Caco-2 (cell line): ENCODE results near the gene RPS6KA2. TPM values are rescaled to one million over a fixed set of nuclear protein-coding genes. Genes with fewer than 3 reads are reported as not detected.
A peak's percentile ranks its signal among the peaks of the same experiment; 100 is the strongest.

ENCODE experiments used
- BruUV-seq: library from RNA; stranded (reverse); fragments of 400-500 nt; replicated peaks from 2 replicates; lab custom pipeline; 2021; lab: Mats Ljungman, UMichigan
- CTCF ChIA-PET: fragments of 300-600 bp; sonication (Branson Sonifier 250); formaldehyde crosslinking; loops from one replicate; lab custom pipeline; 2022; ENCODE audit warnings: antibody characterized with exemption; lab: Charles Lee
- POLR2A ChIA-PET: fragments of 300-600 bp; sonication (Branson Sonifier 250); formaldehyde crosslinking; loops from one replicate; lab custom pipeline; 2022; ENCODE audit warnings: antibody characterized with exemption; lab: Charles Lee
- DNase-seq, 2 experiments: peaks; one replicate each; pipeline versions ENCODE4 v3.0.0 to v3.0.0-alpha.2; 2020 to 2022
- H3K27me3 ChIP-seq: replicated peaks from 2 replicates; pipeline ENCODE4 v1.6.0; 2011; ENCODE audit warnings: low read length; ENCODE audit not compliant: control insufficient read depth, insufficient read depth
- H3K36me3 ChIP-seq: 2 replicates; pipeline ENCODE4 v1.5.1; 2011; ENCODE audit warnings: low read length; ENCODE audit not compliant: control insufficient read depth, insufficient read depth
- H3K4me1 ChIP-seq: fragments of 250-450 bp; sonication (Bioruptor Pico); 2 replicates; pipeline ENCODE4 v1.5.1; 2020; ENCODE audit warnings: mild to moderate bottlenecking
- H3K4me3 ChIP-seq: 2 replicates; pipeline ENCODE4 v1.5.1; 2011; ENCODE audit warnings: low read depth, mild to moderate bottlenecking, control low read depth, low read length
- H3K9me3 ChIP-seq: fragments of 250-450 bp; sonication (Bioruptor Pico); 2 replicates; pipeline ENCODE4 v1.5.1; 2020; ENCODE audit warnings: mild to moderate bottlenecking, moderate library complexity
- H3K27ac Mint-ChIP-seq: one replicate; pipeline ENCODE4 v1.8.0; 2022; ENCODE audit warnings: mixed read lengths; ENCODE audit not compliant: unreplicated experiment
- H3K27me3 Mint-ChIP-seq: one replicate; pipeline ENCODE4 v1.8.0; 2022; ENCODE audit warnings: mixed read lengths; ENCODE audit not compliant: insufficient read depth, unreplicated experiment
- H3K36me3 Mint-ChIP-seq: one replicate; pipeline ENCODE4 v1.8.0; 2022; ENCODE audit warnings: mild to moderate bottlenecking, mixed read lengths; ENCODE audit not compliant: insufficient read depth, unreplicated experiment
- H3K4me1 Mint-ChIP-seq: one replicate; pipeline ENCODE4 v1.8.0; 2022; ENCODE audit warnings: low read depth, mixed read lengths; ENCODE audit not compliant: unreplicated experiment
- H3K4me3 Mint-ChIP-seq: one replicate; pipeline ENCODE4 v1.8.0; 2022; ENCODE audit warnings: mild to moderate bottlenecking, moderate library complexity, mixed read lengths; ENCODE audit not compliant: unreplicated experiment
- H3K9me3 Mint-ChIP-seq: one replicate; pipeline ENCODE4 v1.8.0; 2022; ENCODE audit warnings: mixed read lengths; ENCODE audit not compliant: unreplicated experiment
- CTCF ChIP-seq, 2 experiments: fragments of 200-600 bp in 1 of 2; IDR thresholded peaks; 1 replicate in 1 of 2; 2 replicates in 1 of 2; pipeline versions ENCODE4 v1.5.1 to v1.8.0; 2011 to 2022; ENCODE audit warnings: antibody characterized with exemption in 1 of 2, control low read depth in 1 of 2, inconsistent platforms in 1 of 2, low read depth in 1 of 2, low read length in 1 of 2, mild to moderate bottlenecking in 1 of 2, moderate library complexity in 1 of 2; ENCODE audit not compliant: insufficient read depth in 1 of 2, severe bottlenecking in 1 of 2, unreplicated experiment in 1 of 2
- intact Hi-C: fragments of 100-400 bp; cut with micrococcal nuclease; formaldehyde crosslinking; loops from one replicate; pipeline ENCODE4 v1.10.0; 2022; ENCODE audit not compliant: unreplicated experiment
- total RNA-seq: library from RNA; stranded (reverse); gene quantifications from 2 replicates; pipeline ENCODE4 v1.2.3, GENCODE V29; 2022

Gene RPS6KA2
- total RNA-seq, 1 experiment from 2014 or later = 5.6 TPM

DNA sequence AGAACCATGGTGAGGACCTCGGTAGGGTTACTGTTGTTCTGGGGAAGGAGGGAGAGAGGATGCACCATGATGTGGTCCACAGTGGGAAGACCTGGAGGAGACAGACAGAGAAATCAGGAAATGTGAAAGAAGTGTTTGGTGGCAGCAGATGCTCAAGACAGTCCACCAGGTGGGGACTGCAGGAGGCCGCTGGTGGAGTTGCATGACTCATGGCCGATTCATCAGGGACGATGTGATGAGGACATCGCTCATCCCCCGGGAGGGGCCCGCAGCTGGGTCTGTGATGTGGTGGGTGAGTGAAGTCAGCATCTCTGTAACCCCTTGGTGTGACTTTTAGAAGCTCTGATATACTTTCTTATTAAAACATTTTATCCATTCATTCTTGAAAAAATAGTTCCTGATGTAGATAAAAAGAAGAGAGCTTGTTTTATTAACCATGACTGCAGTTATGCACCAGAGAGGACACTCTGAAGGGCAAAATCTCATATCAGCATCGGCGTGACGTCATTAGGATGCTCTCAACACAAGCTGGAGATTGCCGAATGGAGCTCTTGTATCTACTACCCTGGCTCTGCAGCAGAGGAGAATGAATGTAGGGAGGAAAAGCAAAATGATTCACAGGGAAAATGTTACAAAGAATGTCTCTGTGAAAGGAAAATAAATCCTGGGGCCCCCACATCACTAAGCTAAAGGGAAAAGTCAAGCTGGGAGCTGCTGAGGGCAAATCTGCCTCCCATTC is 111.8 kb downstream of the RPS6KA2 start:
- no TSS peak for BruUV-seq
- H3K27me3 ChIP-seq = no peaks in the 10 kb centered on the region
- H3K4me3 ChIP-seq = no peak overlapping the region
- ChIA-PET CTCF (no interaction called here), POLR2A (no interaction called here)
- Mint-ChIP-seq H3K4me3 (no peak overlapping the region), H3K27me3 (peaks cover 1% of the 10 kb centered on the region), H3K9me3 (no peaks in the 10 kb centered on the region), H3K4me1 (no peaks in the 10 kb centered on the region), H3K36me3 (no peaks in the 10 kb centered on the region), H3K27ac (no peak overlapping the region)
- no peaks in the 10 kb centered on the region; the same call in 1 of the 2 replicates for H3K9me3 ChIP-seq
- TF ChIP-seq CTCF (IDR thresholded peaks at IDR 0.05; ENCODE audit: insufficient read depth in 1 of 2, low read depth in 1 of 2, low read length in 1 of 2, severe bottlenecking in 1 of 2, unreplicated experiment in 1 of 2) = no peak
- H3K4me1 ChIP-seq = no peaks in the 10 kb centered on the region
- intact Hi-C loops = no loop called here
- DNase-seq = no peak
- no peaks in the 10 kb centered on the region for H3K36me3 ChIP-seq

DNA sequence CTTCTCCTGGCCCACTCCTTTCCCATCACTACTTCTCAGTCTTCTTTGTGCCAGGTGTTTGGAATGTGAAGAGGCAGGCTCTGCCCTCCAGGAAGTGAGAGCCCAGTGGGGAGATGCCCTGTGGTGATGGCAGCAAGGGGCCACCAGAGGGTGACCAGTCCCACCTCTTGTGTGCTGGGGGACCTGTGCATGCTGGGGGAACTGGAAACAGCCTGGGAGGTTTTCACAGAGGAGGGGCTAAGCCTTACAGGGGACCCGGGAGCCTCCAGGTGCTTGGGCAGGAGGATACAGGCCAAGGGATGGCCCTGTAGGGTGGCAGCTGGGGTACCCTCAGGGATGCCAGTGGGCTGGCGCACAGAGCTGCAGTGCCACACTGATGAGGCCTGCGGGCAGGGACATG is 112.9 kb downstream of the RPS6KA2 start:
- Mint-ChIP-seq H3K27ac (no peak overlapping the region), H3K36me3 (no peaks in the 10 kb centered on the region)
- POLR2A ChIA-PET = no interaction called here

DNA sequence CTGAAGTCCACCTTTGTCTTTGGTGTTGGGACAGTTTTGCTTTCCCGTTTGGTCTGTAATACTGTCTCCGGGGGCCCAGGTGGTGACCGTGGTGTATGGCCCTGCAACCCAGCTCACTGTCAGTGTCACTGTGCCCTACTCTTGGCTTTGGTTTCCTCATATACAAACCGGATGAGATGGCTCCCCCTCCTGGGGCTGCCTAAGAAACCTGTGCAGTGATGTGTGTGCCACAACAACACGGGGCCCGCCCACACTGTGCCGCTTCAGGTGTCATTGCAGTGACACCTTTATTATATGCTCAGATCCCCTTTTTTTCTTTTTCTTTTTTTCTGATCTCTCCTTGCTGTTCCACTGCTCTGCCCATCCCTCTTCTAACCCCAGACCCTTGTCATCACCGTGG is 114.5 kb downstream of the RPS6KA2 start:
- POLR2A ChIA-PET = no interaction called here
- H3K36me3 ChIP-seq = no peaks in the 10 kb centered on the region
- no peaks in the 10 kb centered on the region for H3K9me3 ChIP-seq
- DNase-seq = peak in 1 of 2 experiments; percentile 15
- no peak overlapping the region for H3K4me3 Mint-ChIP-seq
- no peaks in the 10 kb centered on the region for H3K4me1 ChIP-seq
- intact Hi-C loops = no loop called here
- no peaks in the 10 kb centered on the region for H3K9me3 Mint-ChIP-seq
- CTCF ChIA-PET = no interaction called here
- no peaks in the 10 kb centered on the region for H3K4me1 Mint-ChIP-seq
- peaks cover 2% of the 10 kb centered on the region for H3K27me3 Mint-ChIP-seq
- H3K27ac Mint-ChIP-seq = no peak overlapping the region
- no peaks in the 10 kb centered on the region for H3K36me3 Mint-ChIP-seq
- no peak for TF ChIP-seq CTCF (IDR thresholded peaks at IDR 0.05; ENCODE audit: insufficient read depth in 1 of 2, low read depth in 1 of 2, low read length in 1 of 2, severe bottlenecking in 1 of 2, unreplicated experiment in 1 of 2)
- H3K27me3 ChIP-seq = no peaks in the 10 kb centered on the region
- H3K4me3 ChIP-seq = no peak overlapping the region
- BruUV-seq = no TSS peak

More for the DNA sequence above, 112.9 kb downstream of the RPS6KA2 start:
- DNase-seq = no peak
- Mint-ChIP-seq H3K27me3 (peaks cover 2% of the 10 kb centered on the region), H3K9me3 (no peaks in the 10 kb centered on the region), H3K4me1 (no peaks in the 10 kb centered on the region), H3K4me3 (no peak overlapping the region)
- no peaks in the 10 kb centered on the region for H3K4me1 ChIP-seq
- no peak overlapping the region for H3K4me3 ChIP-seq
- no TSS peak for BruUV-seq
- no peaks in the 10 kb centered on the region; the same call in 1 of the 2 replicates for H3K9me3 ChIP-seq
- intact Hi-C loops = no loop called here
- CTCF ChIA-PET = no interaction called here
- H3K27me3 ChIP-seq = no peaks in the 10 kb centered on the region
- H3K36me3 ChIP-seq = no peaks in the 10 kb centered on the region
- TF ChIP-seq CTCF (IDR thresholded peaks at IDR 0.05; ENCODE audit: insufficient read depth in 1 of 2, low read depth in 1 of 2, low read length in 1 of 2, severe bottlenecking in 1 of 2, unreplicated experiment in 1 of 2) = no peak
